ENCODE measurements around the gene METTL6.
"Not testable (repeated sequence)": the region's sequence is repeated elsewhere in the genome, so short reads cannot be mapped to it uniquely, and the experiment has no call there.

Gene METTL6

GRCh38 chr3:15427182-15427880 is at the start of gene METTL6, which contains the start of gene EAF1:
METTL6 (minus strand) TSS chr3:15427544; CDS start chr3:15426511, 1,033 bp downstream.
EAF1 (plus strand) TSS chr3:15427598; CDS start chr3:15427780, 182 bp downstream.
- DNase-seq: peak; percentile 81

GRCh38 chr3:15476378-15476777 is 49.0 kb upstream of the METTL6 start:
- DNase-seq: peak; percentile 11

GRCh38 chr3:15475161-15475560 is 47.8 kb upstream of the METTL6 start:
- DNase-seq: no peak

- DNase-seq: no peak
Measured at GRCh38 chr3:15471861-15472260, 44.5 kb upstream of the METTL6 start.

GRCh38 chr3:15470849-15471248 is 43.5 kb upstream of the METTL6 start:
- DNase-seq: no peak

- no peak for DNase-seq
Measured at GRCh38 chr3:15470261-15470660, 42.9 kb upstream of the METTL6 start.

GRCh38 chr3:15467227-15468181 is 40.2 kb upstream of the METTL6 start:
- no peak for DNase-seq

- DNase-seq: no peak
Measured at GRCh38 chr3:15465876-15466585, 38.7 kb upstream of the METTL6 start.

- no peak for DNase-seq
Measured at GRCh38 chr3:15462451-15462850, 35.1 kb upstream of the METTL6 start.

GRCh38 chr3:15460891-15461531 is 33.7 kb upstream of the METTL6 start:
- DNase-seq: no peak

GRCh38 chr3:15458212-15458780 is 31.0 kb upstream of the METTL6 start:
- DNase-seq: no peak

- DNase-seq: not testable (repeated sequence)
Measured at GRCh38 chr3:15456915-15457314, 29.6 kb upstream of the METTL6 start.

GRCh38 chr3:15456321-15456720 is 29.0 kb upstream of the METTL6 start:
- DNase-seq: no peak

GRCh38 chr3:15455756-15456155 is 28.4 kb upstream of the METTL6 start:
- no peak for DNase-seq

GRCh38 chr3:15454965-15455364 is 27.6 kb upstream of the METTL6 start:
- no peak for DNase-seq

- DNase-seq: no peak
Measured at GRCh38 chr3:15453991-15454625, 26.8 kb upstream of the METTL6 start.

GRCh38 chr3:15453501-15453900 is 26.2 kb upstream of the METTL6 start:
- DNase-seq: no peak

- DNase-seq: no peak
Measured at GRCh38 chr3:15452961-15453360, 25.6 kb upstream of the METTL6 start.

- no peak for DNase-seq
Measured at GRCh38 chr3:15452156-15452555, 24.8 kb upstream of the METTL6 start.

GRCh38 chr3:15451216-15452113 is 24.1 kb upstream of the METTL6 start:
- DNase-seq: no peak

All from fibroblast of skin of right biceps (primary cell).